ENCODE data around the gene MLLT1.
A peak's percentile ranks its signal among the peaks of the same experiment; 100 is the strongest.

- TF ChIP-seq TAF1 (IDR thresholded peaks at IDR 0.05; ENCODE audit: borderline replicate concordance, insufficient read depth, low read length) (0 out of 2 replicates have a peak, but pooled peaks have one; percentile 1), REST (IDR thresholded peaks at IDR 0.05; ENCODE audit: insufficient read depth in 1 of 2, low read depth in 2 of 2, low read length in 2 of 2) (no peak)
Measured at GRCh38 chr19:6279620-6279930, 200 bp downstream of the MLLT1 start.
